GM20000 (cell line): ENCODE results near the gene PAAF1.

Experiments used
- DNase-seq: peaks from one replicate; pipeline ENCODE4 v3.0.0; 2012; ENCODE audit warnings: low spot score
- CTCF ChIP-seq: IDR thresholded peaks from 2 replicates; pipeline ENCODE4 v1.5.1; 2012; ENCODE audit warnings: mild to moderate bottlenecking, control low read depth; ENCODE audit errors: extremely low read depth, missing control alignments

Gene PAAF1

GRCh38 chr11:73883856-73884255 is 7.1 kb downstream of the PAAF1 start:
- TF ChIP-seq CTCF: no peak
- DNase-seq: no peak

- no peak for TF ChIP-seq CTCF
Observed at GRCh38 chr11:73888244-73888643, 11.4 kb downstream of the PAAF1 start.

GRCh38 chr11:73889019-73889418 is 12.2 kb downstream of the PAAF1 start:
- no peak for TF ChIP-seq CTCF
- DNase-seq: no peak

More at GRCh38 chr11:73888244-73888643, 11.4 kb downstream of the PAAF1 start:
- no peak for DNase-seq

- no peak for TF ChIP-seq CTCF
- no peak for DNase-seq
Observed at GRCh38 chr11:73889536-73889935, 12.7 kb downstream of the PAAF1 start.

GRCh38 chr11:73893041-73893440 is 16.2 kb downstream of the PAAF1 start:
- TF ChIP-seq CTCF: no peak
- no peak for DNase-seq

GRCh38 chr11:73894725-73895335 is 18.0 kb downstream of the PAAF1 start:
- TF ChIP-seq CTCF: no peak
- DNase-seq: no peak

GRCh38 chr11:73902303-73902702 is 25.5 kb downstream of the PAAF1 start:
- TF ChIP-seq CTCF: no peak
- no peak for DNase-seq
